Heart left ventricle (tissue), 16 donors: ENCODE data around the gene CUX1. TPM values are rescaled to one million over a fixed set of nuclear protein-coding genes. Genes with fewer than 3 reads are reported as not detected.
A peak's percentile ranks its signal among the peaks of the same experiment; 100 is the strongest.

Experiments
- ATAC-seq, 4 donors: fragments of 200-7000 bp; cut with Tn5 transposase; one replicate each; pipeline ENCODE4 v1.9.1; 2020 to 2022; ENCODE audit warnings: moderate library complexity in 4 of 4, mild to moderate bottlenecking in 3 of 4, moderate number of reproducible peaks in 1 of 4
- DNase-seq, 5 donors: peaks; one replicate each; pipeline ENCODE4 v3.0.0-alpha.2; 2020
- H3K27ac ChIP-seq, 12 donors: fragments of 200-600 bp; sonication (generic) in 4 of 12; one replicate each; pipeline versions ENCODE4 v1.5.0 to v1.8.0; 2016 to 2022; ENCODE audit warnings: mild to moderate bottlenecking in 2 of 12
- H3K27me3 ChIP-seq, 9 donors: fragments of 200-600 bp; sonication (generic) in 2 of 9; one replicate each; pipeline versions ENCODE4 v1.5.1 to v1.8.0; 2016 to 2022; ENCODE audit warnings: mild to moderate bottlenecking in 3 of 9
- H3K36me3 ChIP-seq, 9 donors: fragments of 200-600 bp; sonication (generic) in 2 of 9; one replicate each; pipeline versions ENCODE4 v1.5.0 to v1.8.0; 2018 to 2022; ENCODE audit warnings: mild to moderate bottlenecking in 2 of 9
- H3K4me1 ChIP-seq, 12 donors: fragments of 200-600 bp; sonication (generic) in 4 of 12; one replicate each; pipeline versions ENCODE4 v1.5.0 to v1.8.0; 2016 to 2022; ENCODE audit warnings: mild to moderate bottlenecking in 3 of 12
- H3K4me3 ChIP-seq, 12 donors: fragments of 200-600 bp; sonication (generic) in 4 of 12; one replicate each; pipeline versions ENCODE4 v1.5.0 to v1.8.0; 2017 to 2022; ENCODE audit warnings: mild to moderate bottlenecking in 9 of 12, moderate library complexity in 4 of 12
- H3K9me3 ChIP-seq, 12 donors: fragments of 200-600 bp; sonication (generic) in 4 of 12; one replicate each; pipeline versions ENCODE4 v1.5.0 to v1.8.0; 2016 to 2022; ENCODE audit warnings: mild to moderate bottlenecking in 1 of 12
- CTCF ChIP-seq, 12 donors: fragments of 200-600 bp; sonication (generic) in 4 of 12; IDR thresholded peaks; one replicate each; pipeline versions ENCODE4 v1.5.0 to v1.8.0; 2018 to 2022; ENCODE audit warnings: antibody characterized with exemption in 12 of 12, mild to moderate bottlenecking in 5 of 12
- POLR2A ChIP-seq, 2 donors: fragments of 450-650 bp; IDR thresholded peaks; one replicate each; pipeline ENCODE4 v1.6.1; 2017; ENCODE audit warnings: antibody characterized with exemption in 2 of 2, mild to moderate bottlenecking in 2 of 2, moderate library complexity in 2 of 2
- WGBS, 4 donors: extraction: QIAGEN DNeasy Blood & Tissue Kit in 2 of 4; methylation state at CpG; one replicate each; pipeline versions ENCODE4 v1.1.5 to v1.1.7; 2013 to 2018; 5-methylcytosine and 5-hydroxymethylcytosine counted together
- intact Hi-C, 10 donors: fragments of 100-400 bp; cut with DNase I; formaldehyde crosslinking; loops; one replicate each; pipeline versions ENCODE4 v1.11.1 to v1.14.2; 2022
- polyA plus RNA-seq, 2 donors: library from polyadenylated mRNA; stranded (reverse); fragments of 200-250 nt; gene quantifications; one replicate each; pipeline ENCODE4 v1.2.3, GENCODE V29; 2013
- total RNA-seq, 9 donors: library from RNA; depleted of rRNA in 2 of 9; stranded (reverse); fragments of >200 nt in 2 of 9; fragmentation: NEBNext Ultra II Directional in 3 of 9; extraction: Animal tissue kit (Norgen Biotek cat#: 25700) in 3 of 9; gene quantifications; one replicate each; pipeline versions ENCODE4 v1.1.0 to v1.2.4, GENCODE V29; 2016 to 2023
- donor health status: ischemic (EF 13 %, LVEDD 7.1; RV severe dilation, severe dysfunction).
- donor health status: healthy with polysubstance abuse.
- donor health status: DM: no; HTN: yes; CAD: no.
- donor health status: DM: no; HTN: no; CAD: no.
- donor health status: ischemic (EF 25% LVEDD 6.9; RV normal size, moderate dysfunction).
- donor health status: ischemic (EF 25% LVEDD 5.7; RV mildly dilated, moderate dysfunction).
- donor health status: healthy.
- donor health status: DM: yes; HTN: yes; CAD: no.
- donor health status: ischemic (EF 35%, LVEDD 5.7; RV mildly dilated, moderate dysfunction).
- donor health status: nonischemic (EF 11% LVEDD 7.7; RV severe dilation, severe dysfunction).
- donor health status: DM: yes; HTN: yes; CAD: no.
- donor health status: PGD.
- donor health status: ischemic (EF 29% LVEDD 5.4; RV normal size, mild dysfunction).
- donor health status: nonischemic (EF 23%, LVEDD 6.1; RV moderate dilation, normal function).

The CUX1 gene
- total and polyA plus RNA-seq, 11 donors, result 51.9 to 173 (median 122) TPM

GRCh38 chr7:102044641-102044983 is 227.2 kb downstream of the CUX1 start:
- Histone ChIP-seq H3K27ac (peak overlapping the region in 10 of 12 donors; percentile 26 to 70 (median 52)), H3K4me1 (peaks cover 0 to 46% (median 22%) of the 10 kb centered on the region in 12 donors), H3K36me3 (no peaks in the 10 kb centered on the region), H3K27me3 (no peaks in the 10 kb centered on the region), H3K4me3 (peak overlapping the region in 1 of 12 donors; percentile 28), H3K9me3 (no peaks in the 10 kb centered on the region)
- WGBS, 4 donors, result 77 to 90% (median 82%) methylated on average over 5 to 6 of the region's 6 CpGs
- DNase-seq (no peak), ATAC-seq (peak in 2 of 4 donors; percentile 6 to 13)
- intact Hi-C loops, result no loop called here
- no peak for TF ChIP-seq CTCF (IDR thresholded peaks at IDR 0.05)
- no peak for TF ChIP-seq POLR2A (IDR thresholded peaks at IDR 0.05)

- H3K4me3 ChIP-seq, result peak overlapping the region in 8 of 12 donors; percentile 17 to 43 (median 33)
- intact Hi-C loops, result no loop called here
- no peaks in the 10 kb centered on the region for H3K36me3 ChIP-seq
- no peaks in the 10 kb centered on the region for H3K27me3 ChIP-seq
- peak; percentile 34 to 66 (median 54) for ATAC-seq
- DNase-seq, result peak in 4 of 5 donors; percentile 41 to 76 (median 57)
- TF ChIP-seq CTCF (IDR thresholded peaks at IDR 0.05) (no peak), POLR2A (IDR thresholded peaks at IDR 0.05) (no peak)
- peak overlapping the region in 11 of 12 donors; percentile 26 to 70 (median 52) for H3K27ac ChIP-seq
- no peaks in the 10 kb centered on the region for H3K9me3 ChIP-seq
- WGBS, 4 donors, result 20 to 29% (median 25%) methylated on average over 27 to 29 of the region's 29 CpGs
- peaks cover 0 to 45% (median 20%) of the 10 kb centered on the region in 12 donors for H3K4me1 ChIP-seq
These were observed 227.7 kb downstream of the CUX1 start for GRCh38 chr7:102044984-102045673.

- Histone ChIP-seq H3K4me3 (peak overlapping the region in 6 of 12 donors; percentile 28 to 43 (median 33)), H3K36me3 (no peaks in the 10 kb centered on the region), H3K4me1 (peaks cover 0 to 44% (median 19%) of the 10 kb centered on the region in 12 donors), H3K27me3 (no peaks in the 10 kb centered on the region), H3K9me3 (no peaks in the 10 kb centered on the region), H3K27ac (peak overlapping the region in 9 of 12 donors; percentile 26 to 70 (median 52))
- DNase-seq (no peak), ATAC-seq (no peak)
- intact Hi-C loops, result no loop called here
- TF ChIP-seq CTCF (IDR thresholded peaks at IDR 0.05) (no peak), POLR2A (IDR thresholded peaks at IDR 0.05) (no peak)
- WGBS, 4 donors, result 75 to 81% (median 80%) methylated on average over 11 of the region's 11 CpGs
These were observed 228.4 kb downstream of the CUX1 start for GRCh38 chr7:102045681-102046372.

GRCh38 chr7:102046373-102047117 is 229.1 kb downstream of the CUX1 start:
- TF ChIP-seq POLR2A (IDR thresholded peaks at IDR 0.05), result no peak
- TF ChIP-seq CTCF (IDR thresholded peaks at IDR 0.05), result no peak
- Histone ChIP-seq H3K4me3 (no peak overlapping the region), H3K27ac (peak overlapping the region in 1 of 12 donors; percentile 70), H3K36me3 (no peaks in the 10 kb centered on the region), H3K27me3 (no peaks in the 10 kb centered on the region), H3K9me3 (no peaks in the 10 kb centered on the region), H3K4me1 (peaks cover 0 to 38% (median 19%) of the 10 kb centered on the region in 12 donors)
- WGBS, 4 donors, result 86 to 87% (median 86%) methylated on average over 9 to 11 of the region's 11 CpGs
- intact Hi-C loops, result no loop called here
- DNase-seq (no peak), ATAC-seq (no peak)
